Hepatocyte (in vitro differentiated cells): ENCODE measurements around the gene NEURL2.

ENCODE experiments used
- EZH2 ChIP-seq: fragments of 200-600 bp; sonication (generic); IDR thresholded peaks from 2 replicates; pipeline ENCODE4 v1.6.1; 2016; ENCODE audit warnings: antibody characterized with exemption, mild to moderate bottlenecking, borderline replicate concordance
- TF ChIP-seq, protein P1 (sequence below): fragments of 200-600 bp; sonication (generic); IDR thresholded peaks from 2 replicates; pipeline ENCODE4 v1.5.1; 2016; ENCODE audit warnings: antibody characterized with exemption, mild to moderate bottlenecking; ENCODE audit not compliant: poor library complexity

DNA sequence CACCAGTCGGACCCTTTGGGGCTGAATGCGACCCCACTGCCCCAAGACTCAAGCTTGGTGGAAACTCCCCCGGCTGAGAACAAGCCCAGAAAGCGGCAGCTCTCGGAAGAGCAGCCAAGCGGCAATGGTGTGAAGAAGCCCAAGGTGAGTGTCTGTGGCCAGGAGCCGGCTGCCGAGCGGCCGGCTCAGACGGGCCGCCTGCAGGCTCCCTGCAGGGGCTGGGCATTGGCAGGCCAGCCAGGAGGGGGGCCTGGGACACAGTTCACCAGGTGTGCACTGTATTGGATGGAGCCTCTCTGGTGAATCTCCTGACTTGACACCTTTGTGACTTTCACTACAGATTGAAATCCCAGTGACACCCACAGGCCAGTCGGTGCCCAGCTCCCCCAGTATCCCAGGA is 49.5 kb upstream of the NEURL2 start:
- TF ChIP-seq EZH2 = no peak
- TF ChIP-seq, protein P1, sequence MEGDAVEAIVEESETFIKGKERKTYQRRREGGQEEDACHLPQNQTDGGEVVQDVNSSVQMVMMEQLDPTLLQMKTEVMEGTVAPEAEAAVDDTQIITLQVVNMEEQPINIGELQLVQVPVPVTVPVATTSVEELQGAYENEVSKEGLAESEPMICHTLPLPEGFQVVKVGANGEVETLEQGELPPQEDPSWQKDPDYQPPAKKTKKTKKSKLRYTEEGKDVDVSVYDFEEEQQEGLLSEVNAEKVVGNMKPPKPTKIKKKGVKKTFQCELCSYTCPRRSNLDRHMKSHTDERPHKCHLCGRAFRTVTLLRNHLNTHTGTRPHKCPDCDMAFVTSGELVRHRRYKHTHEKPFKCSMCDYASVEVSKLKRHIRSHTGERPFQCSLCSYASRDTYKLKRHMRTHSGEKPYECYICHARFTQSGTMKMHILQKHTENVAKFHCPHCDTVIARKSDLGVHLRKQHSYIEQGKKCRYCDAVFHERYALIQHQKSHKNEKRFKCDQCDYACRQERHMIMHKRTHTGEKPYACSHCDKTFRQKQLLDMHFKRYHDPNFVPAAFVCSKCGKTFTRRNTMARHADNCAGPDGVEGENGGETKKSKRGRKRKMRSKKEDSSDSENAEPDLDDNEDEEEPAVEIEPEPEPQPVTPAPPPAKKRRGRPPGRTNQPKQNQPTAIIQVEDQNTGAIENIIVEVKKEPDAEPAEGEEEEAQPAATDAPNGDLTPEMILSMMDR = no peak
